GM20431 (cell line): Measurements from ENCODE around the gene MGRN1.

Source experiments
- in situ Hi-C: fragments of 300-500 bp; cut with MseI, MboI; formaldehyde crosslinking; loops from one replicate; pipeline ENCODE4 v1.15.0; 2020; ENCODE audit warnings: low sequenced_read_pairs; ENCODE audit not compliant: unreplicated experiment

The MGRN1 gene

DNA sequence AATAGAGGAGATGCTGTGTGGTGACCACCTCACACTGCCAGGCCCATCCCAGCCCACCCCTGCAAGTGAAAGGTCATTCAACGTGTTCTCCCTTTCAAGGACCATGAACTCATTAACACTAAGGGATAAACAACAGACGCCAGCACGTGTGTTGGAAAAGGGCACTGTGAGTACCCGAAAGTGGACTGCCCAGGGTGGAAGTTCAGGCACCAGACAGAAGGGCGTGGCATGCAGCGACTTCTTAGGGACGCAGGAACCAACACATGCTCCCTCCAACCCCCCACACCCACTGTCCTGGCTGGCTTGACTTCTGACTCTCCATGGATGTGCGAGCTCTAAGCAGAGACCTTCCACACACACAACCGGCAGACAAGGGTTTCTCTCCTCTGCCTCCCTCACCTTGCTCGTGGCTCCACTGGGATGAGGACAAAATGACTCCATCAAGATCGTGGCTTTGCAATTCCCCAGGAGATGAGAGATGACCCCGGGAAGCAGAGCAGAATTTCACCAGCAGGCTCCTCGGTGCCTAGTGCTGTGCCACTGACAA is 20.9 kb upstream of the MGRN1 start:
- in situ Hi-C loops, result no loop called here

DNA sequence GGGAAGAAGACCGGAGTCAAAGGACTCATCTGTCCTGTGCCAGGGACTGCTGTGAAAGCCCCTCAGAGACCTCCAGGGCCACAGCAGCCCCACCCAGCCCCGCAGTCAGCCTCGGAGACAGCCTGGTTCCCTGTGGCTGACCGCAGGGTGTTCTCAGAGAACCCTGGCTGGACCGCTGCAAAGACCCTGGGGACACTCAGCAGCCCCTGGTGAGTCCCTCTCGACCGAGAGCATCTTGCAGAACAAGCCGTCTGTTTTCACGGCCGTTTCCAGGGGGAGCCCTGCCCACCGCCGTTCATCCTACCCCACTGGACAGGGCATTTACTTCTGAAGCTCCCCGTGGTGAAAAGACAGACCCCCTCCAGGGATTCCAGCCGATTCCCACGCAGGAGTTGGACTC is 20.2 kb upstream of the MGRN1 start:
- in situ Hi-C loops, result no loop called here

GRCh38 chr16:4606354-4606753 is 18.3 kb upstream of the MGRN1 start:
- in situ Hi-C loops, result no loop called here

- in situ Hi-C loops, result no loop called here
These were observed 16.6 kb upstream of the MGRN1 start for GRCh38 chr16:4607841-4608703.

GRCh38 chr16:4608704-4608980 is 16.0 kb upstream of the MGRN1 start:
- in situ Hi-C loops, result no loop called here

DNA sequence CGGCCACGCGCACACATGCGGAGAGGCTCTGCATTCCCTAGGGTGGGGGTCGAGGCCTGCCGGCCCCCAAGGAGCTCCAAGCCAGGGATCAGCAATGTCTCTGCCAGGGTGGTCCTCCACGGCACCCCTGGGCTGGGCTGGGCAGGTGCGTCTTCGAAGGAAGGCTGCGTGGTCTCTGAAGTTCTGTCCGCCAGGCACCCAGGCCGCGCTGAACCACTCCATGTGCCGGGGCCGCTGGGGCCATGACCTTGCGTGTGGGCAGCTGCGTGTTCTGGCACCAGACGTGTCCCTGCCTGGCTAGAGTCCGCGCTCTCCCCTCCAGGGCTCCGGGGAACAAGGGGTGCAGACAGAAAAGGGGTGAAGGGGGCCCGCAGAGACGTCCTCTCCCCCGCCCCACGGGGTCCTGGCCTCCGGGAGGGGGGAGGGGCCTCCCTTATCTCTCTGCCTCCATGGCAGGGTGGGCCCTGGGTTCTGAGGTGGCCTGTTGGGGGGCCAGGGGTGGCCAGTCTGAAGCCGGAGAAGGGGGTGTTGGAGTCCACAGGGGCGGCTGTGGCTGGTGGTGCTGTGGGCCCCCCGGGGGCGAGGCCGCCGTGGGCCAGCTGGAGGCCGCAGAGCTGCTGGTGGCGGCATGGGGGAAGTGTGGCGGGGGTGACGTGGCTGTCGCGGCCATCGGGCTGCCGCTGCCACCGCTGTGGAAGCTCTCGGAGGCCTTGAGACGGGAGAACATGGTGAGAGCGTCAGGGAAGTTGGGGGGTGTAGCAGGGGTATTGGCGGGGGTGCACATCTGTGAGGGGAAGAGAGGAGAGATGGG is 15.2 kb upstream of the MGRN1 start:
- in situ Hi-C loops, result no loop called here

DNA sequence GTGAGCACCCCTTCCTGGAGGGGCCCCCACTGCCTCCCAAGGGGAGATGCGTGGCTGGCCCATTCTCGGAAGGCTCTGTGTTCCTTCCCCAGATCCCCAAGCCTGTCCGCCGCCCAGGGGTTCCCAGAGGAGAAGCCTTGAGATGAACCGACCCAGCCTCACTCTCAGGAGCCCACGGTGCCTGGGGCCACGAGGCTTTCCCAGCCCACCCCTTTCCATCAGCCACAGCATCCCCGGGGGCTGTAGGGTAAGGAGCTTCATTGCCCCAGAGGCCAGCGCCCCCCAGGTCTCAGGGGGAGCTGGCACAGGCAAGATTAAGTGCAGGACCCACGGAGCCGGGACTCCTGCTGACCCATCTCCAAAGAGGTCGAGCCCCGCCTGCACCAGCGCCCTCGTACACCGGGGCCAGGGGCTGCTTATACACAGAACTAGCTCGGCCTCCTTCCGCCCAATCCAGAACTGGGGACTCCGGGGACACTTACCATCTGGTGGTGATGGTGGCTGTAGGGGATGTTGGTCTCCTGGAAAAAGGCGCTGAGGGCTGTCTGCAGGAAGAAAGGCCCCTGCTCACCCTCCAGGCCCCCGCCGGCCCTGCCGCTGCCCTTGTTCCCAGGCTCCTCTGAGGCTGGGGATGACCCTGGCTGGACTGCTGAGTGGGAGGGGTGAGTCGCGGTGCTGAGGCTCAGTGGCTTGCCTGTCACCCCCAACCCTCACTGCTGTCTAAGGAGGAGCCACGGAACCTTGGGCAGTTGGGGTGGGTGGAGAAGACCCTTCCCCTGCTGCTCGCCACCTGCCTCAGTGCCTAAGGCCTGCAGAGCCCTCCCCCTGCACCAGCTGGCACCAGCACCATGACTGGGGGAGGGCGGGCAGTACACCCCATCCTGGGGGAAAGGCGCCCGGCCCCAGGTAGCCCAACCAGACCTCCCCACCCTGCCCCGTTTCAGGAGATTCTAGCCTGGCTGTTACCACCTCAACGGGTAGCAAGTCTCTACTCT is 14.3 kb upstream of the MGRN1 start:
- in situ Hi-C loops, result no loop called here

DNA sequence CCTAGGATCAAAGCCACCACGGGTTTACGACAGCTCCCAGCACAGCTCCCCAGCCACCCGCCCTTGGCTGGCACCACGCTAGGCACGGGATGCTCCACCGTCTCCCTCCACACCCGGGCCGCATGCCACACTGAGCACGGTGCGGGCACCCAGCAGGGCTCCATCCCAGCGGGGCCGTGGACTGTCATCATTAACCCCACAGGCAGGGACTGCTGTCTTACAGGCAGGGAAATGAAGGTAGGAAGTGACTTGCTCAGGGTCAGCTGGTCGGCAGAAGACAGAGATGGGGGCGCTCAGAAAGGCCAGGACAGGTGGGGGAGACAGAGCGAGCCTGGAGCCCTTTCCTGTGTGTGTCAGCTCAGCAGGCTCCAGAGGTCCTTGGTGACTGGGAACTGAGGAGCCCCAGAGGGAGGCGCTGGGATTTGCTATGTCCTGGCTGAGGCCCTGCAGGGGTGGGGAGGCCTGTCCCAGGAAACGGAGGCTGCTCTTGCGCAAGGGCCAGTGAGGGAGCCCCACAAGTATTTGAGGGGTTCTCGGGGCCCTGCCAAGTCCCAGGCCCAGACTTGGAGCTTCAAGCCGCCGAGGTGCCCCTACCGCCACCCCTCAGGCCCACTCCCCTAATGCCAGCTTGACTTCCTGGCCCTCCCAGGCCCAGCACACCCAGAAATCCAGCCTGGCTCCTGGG is 13.1 kb upstream of the MGRN1 start:
- in situ Hi-C loops, result no loop called here

DNA sequence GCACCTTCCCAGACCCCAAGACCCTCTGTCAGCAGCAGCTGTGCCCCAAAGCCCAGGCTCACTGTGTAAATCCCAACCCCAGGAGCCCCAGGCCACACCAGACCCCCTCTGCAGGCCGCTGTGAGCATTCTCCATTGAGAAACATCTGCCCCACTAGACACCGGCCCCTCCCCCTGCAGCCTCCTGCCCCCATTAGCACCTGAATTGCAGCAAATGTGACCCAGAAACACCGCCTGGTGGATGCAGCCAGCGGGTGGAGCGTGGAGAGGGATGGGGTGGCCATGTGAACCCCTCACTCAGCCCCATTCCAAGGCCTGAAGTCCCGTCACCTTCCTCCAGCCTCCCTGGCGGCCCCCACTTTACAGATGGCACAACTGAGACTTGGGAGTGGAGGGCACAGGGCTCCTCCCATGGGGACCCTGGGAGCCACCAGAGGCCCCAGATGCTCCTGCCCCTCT is 12.1 kb upstream of the MGRN1 start:
- in situ Hi-C loops, result no loop called here

DNA sequence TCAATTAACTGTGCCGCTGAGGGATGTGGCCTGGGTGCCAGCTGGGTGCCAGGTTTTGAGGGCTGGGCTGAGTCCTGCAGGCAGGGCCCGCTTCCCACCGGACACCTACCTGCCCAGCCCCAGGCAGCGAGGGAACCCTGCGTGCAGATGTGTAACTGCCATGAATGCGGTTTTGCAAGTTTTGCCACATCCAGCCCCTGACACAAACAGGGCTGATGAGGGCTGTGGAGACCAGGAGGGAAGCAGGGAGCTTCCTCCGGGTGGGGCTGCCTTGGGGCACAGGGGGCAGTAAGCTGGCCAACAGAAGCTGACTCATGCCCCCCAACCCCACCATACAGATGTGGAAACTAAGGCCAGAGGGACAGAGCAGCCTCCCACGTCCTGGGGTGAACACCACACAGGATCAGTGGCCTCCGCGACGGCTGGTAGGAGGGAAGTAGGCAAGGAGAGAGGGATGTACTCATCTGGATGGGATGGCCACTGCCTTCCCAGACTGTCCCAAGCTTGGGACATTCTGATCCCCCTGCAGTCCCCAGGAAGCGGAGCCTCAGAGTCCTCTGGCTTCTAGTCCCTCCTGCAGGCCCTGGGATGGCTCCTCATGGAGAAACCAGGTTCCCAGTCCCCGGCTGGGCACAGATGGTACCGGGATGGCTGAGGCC is 11.5 kb upstream of the MGRN1 start:
- in situ Hi-C loops, result no loop called here

- in situ Hi-C loops, result no loop called here
These were observed 10.7 kb upstream of the MGRN1 start for GRCh38 chr16:4613636-4614570.

DNA sequence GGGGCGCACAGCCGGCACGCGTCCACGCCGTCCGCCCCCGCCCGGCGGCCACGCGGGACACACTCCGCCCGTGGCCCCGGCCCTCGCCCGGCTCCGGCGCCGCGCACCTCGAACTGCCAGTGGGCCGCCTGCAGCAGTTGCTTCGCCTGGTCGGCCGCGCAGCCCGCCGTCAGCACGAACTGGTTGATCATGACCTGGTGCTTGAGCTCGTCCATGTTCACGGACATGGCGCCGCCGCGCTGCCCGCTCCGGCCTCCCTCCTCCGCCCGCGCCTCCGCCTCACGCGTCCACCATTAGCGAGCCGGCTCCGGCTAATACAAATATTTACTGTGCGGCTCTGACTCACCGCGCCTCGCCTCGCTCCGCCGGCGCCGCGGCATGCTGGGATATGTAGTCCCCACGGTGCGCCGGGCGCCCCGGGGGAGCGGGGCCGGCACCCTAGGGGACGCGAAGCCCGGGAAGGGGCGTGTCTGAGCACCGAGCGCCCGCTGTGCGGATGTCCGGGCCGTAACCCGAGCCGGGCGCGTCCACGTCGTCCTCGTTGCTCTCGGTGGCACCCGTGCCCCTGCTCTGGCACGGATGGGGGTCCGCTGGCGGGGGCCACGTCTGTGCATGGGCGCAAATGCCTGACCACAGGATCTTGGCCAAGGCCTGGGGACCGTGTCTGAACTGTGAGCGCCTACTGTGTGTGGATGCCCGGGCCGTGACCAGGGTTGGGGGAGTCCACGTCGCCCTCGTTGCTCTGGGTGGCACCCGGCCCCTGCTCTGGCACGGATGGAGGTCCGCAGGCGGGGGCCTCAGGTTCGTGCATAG is 9.8 kb upstream of the MGRN1 start, which contains the start of gene UBALD1:
Gene UBALD1 (minus strand): TSS at position 318 of the 813 bp plus-strand sequence. CDS start 91 bp downstream, at position 227.
- in situ Hi-C loops, result no loop called here

- in situ Hi-C loops, result no loop called here
These were observed 9.1 kb upstream of the MGRN1 start for GRCh38 chr16:4615384-4616046.

GRCh38 chr16:4616047-4616811 is 8.4 kb upstream of the MGRN1 start:
- in situ Hi-C loops, result no loop called here

GRCh38 chr16:4617880-4618279 is 6.7 kb upstream of the MGRN1 start:
- in situ Hi-C loops, result no loop called here
